Measurements from ENCODE around the gene PTPRC. TPM values are rescaled to one million over a fixed set of nuclear protein-coding genes. Genes with fewer than 3 reads are reported as not detected.

The PTPRC gene
- polyA plus RNA-seq, 1 donor (not counting 4 experiments of a cell fraction or from before 2014, with no cell fraction given): not detected

DNA sequence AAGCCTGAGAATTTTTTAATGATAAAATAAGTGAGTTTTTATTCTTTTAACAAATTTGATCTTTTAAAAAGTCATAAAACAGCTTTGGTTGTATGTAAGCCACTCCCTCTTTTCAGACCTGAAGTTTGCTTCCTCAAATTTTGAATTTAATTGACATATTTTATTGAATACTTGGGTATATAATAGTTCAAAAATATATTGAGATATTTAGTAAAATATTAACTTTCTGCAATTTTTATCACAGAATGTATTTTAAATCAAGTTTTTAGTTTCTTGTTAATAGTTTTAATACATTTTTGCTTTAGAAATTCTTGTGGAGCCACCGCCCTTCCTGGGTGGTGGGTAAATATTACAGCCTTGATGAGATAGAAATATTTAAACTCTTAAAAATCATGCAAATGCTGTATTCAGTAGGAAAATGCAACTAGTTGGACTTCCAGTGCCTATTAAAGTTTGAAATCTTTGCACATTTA lies 867 bp downstream of the PTPRC start:
- no peak overlapping the region for H2AFZ ChIP-seq (ENCODE audit: control insufficient read depth, low read length)
- no peaks in the 10 kb centered on the region for H3K79me2 ChIP-seq (ENCODE audit: control insufficient read depth, insufficient read depth, low read length)
- no peaks in the 10 kb centered on the region for H3K9me1 ChIP-seq (ENCODE audit: control insufficient read depth, extremely low read depth, insufficient read depth, low read length)
- no peaks in the 10 kb centered on the region for H3K36me3 ChIP-seq (ENCODE audit: control insufficient read depth in 2 of 2, extremely low read depth in 1 of 2, insufficient read depth in 2 of 2, low read length in 2 of 2)
- dilution Hi-C loops (cut with MboI; ENCODE audit: extremely low pct_ligation_motif_present, low sequenced_read_pairs): no loop called here
- peaks cover 9% of the 10 kb centered on the region for H3K4me1 ChIP-seq (ENCODE audit: control insufficient read depth, extremely low read depth, insufficient read depth, low read length)
- no peaks in the 10 kb centered on the region for H3K9me3 ChIP-seq (ENCODE audit: control insufficient read depth, low read depth, low read length)
- no peak overlapping the region for H3K4me3 ChIP-seq (ENCODE audit: control insufficient read depth in 2 of 3, extremely low read depth in 1 of 3, insufficient read depth in 2 of 3, low read depth in 1 of 3, low read length in 3 of 3)
- DNase-seq (ENCODE audit: low read depth, low spot score) (no peak), FAIRE-seq (no peak)
- no peak for TF ChIP-seq EZH2 (IDR thresholded peaks at IDR 0.05; ENCODE audit: low read length)
- TF ChIP-seq, protein P1, sequence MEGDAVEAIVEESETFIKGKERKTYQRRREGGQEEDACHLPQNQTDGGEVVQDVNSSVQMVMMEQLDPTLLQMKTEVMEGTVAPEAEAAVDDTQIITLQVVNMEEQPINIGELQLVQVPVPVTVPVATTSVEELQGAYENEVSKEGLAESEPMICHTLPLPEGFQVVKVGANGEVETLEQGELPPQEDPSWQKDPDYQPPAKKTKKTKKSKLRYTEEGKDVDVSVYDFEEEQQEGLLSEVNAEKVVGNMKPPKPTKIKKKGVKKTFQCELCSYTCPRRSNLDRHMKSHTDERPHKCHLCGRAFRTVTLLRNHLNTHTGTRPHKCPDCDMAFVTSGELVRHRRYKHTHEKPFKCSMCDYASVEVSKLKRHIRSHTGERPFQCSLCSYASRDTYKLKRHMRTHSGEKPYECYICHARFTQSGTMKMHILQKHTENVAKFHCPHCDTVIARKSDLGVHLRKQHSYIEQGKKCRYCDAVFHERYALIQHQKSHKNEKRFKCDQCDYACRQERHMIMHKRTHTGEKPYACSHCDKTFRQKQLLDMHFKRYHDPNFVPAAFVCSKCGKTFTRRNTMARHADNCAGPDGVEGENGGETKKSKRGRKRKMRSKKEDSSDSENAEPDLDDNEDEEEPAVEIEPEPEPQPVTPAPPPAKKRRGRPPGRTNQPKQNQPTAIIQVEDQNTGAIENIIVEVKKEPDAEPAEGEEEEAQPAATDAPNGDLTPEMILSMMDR (optimal IDR thresholded peaks at IDR 0.05 in 1 of 3, IDR thresholded peaks at IDR 0.05 in 1 of 3, conservative IDR thresholded peaks at IDR 0.05 in 1 of 3; ENCODE audit: extremely low read depth in 1 of 3, insufficient read depth in 2 of 3, low read length in 3 of 3): no peak
- no peak overlapping the region for H3K4me2 ChIP-seq (ENCODE audit: control insufficient read depth, extremely low read depth, insufficient read depth, low read depth, low read length)
- H3K9ac ChIP-seq (ENCODE audit: control insufficient read depth, extremely low read depth, insufficient read depth, low read length): no peak overlapping the region
- no peaks in the 10 kb centered on the region for H3K27me3 ChIP-seq (ENCODE audit: control insufficient read depth, extremely low read depth, insufficient read depth, low read length)
- H3K27ac ChIP-seq (ENCODE audit: control insufficient read depth, insufficient read depth, low read length): no peak overlapping the region
- no peaks in the 10 kb centered on the region for H4K20me1 ChIP-seq (ENCODE audit: control insufficient read depth, extremely low read depth, insufficient read depth, low read length)

DNA sequence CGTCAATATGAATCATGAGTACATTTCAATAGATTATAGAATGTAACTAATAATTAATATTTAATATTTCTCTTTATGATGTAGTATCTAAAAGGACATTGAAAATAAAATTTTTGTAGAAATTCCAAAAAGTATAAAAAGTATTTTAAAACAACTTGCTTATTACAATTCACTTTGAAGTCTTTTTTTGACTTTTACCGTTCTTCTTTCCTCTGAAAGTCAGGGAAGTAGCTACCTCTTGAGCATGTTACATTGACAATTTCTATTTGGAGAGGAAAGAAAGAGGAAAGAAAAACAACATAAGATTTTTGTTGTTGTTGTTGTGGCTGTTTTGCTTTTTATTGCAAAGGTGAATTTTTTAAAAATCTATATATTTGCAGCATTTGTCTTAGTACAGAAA lies 1.3 kb downstream of the PTPRC start:
- Histone ChIP-seq H3K9ac (ENCODE audit: control insufficient read depth, extremely low read depth, insufficient read depth, low read length) (no peak overlapping the region), H4K20me1 (ENCODE audit: control insufficient read depth, extremely low read depth, insufficient read depth, low read length) (no peaks in the 10 kb centered on the region), H3K79me2 (ENCODE audit: control insufficient read depth, insufficient read depth, low read length) (no peaks in the 10 kb centered on the region), H3K9me1 (ENCODE audit: control insufficient read depth, extremely low read depth, insufficient read depth, low read length) (no peaks in the 10 kb centered on the region), H3K27ac (ENCODE audit: control insufficient read depth, insufficient read depth, low read length) (no peak overlapping the region), H3K4me1 (ENCODE audit: control insufficient read depth, extremely low read depth, insufficient read depth, low read length) (peaks cover 9% of the 10 kb centered on the region), H3K9me3 (ENCODE audit: control insufficient read depth, low read depth, low read length) (no peaks in the 10 kb centered on the region), H2AFZ (ENCODE audit: control insufficient read depth, low read length) (no peak overlapping the region), H3K27me3 (ENCODE audit: control insufficient read depth, extremely low read depth, insufficient read depth, low read length) (no peaks in the 10 kb centered on the region), H3K4me2 (ENCODE audit: control insufficient read depth, extremely low read depth, insufficient read depth, low read depth, low read length) (no peak overlapping the region), H3K4me3 (ENCODE audit: control insufficient read depth in 2 of 3, extremely low read depth in 1 of 3, insufficient read depth in 2 of 3, low read depth in 1 of 3, low read length in 3 of 3) (no peak overlapping the region), H3K36me3 (ENCODE audit: control insufficient read depth in 2 of 2, extremely low read depth in 1 of 2, insufficient read depth in 2 of 2, low read length in 2 of 2) (no peaks in the 10 kb centered on the region)
- dilution Hi-C loops (cut with MboI; ENCODE audit: extremely low pct_ligation_motif_present, low sequenced_read_pairs): no loop called here
- FAIRE-seq (no peak), DNase-seq (ENCODE audit: low read depth, low spot score) (no peak)
- TF ChIP-seq, protein P1 (optimal IDR thresholded peaks at IDR 0.05 in 1 of 3, IDR thresholded peaks at IDR 0.05 in 1 of 3, conservative IDR thresholded peaks at IDR 0.05 in 1 of 3; ENCODE audit: extremely low read depth in 1 of 3, insufficient read depth in 2 of 3, low read length in 3 of 3): no peak
- TF ChIP-seq EZH2 (IDR thresholded peaks at IDR 0.05; ENCODE audit: low read length): no peak

Measured in keratinocyte (primary cell).